ENCODE measurements around the gene ABCA7.
A peak's percentile ranks its signal among the peaks of the same experiment; 100 is the strongest.

The ABCA7 gene

DNA sequence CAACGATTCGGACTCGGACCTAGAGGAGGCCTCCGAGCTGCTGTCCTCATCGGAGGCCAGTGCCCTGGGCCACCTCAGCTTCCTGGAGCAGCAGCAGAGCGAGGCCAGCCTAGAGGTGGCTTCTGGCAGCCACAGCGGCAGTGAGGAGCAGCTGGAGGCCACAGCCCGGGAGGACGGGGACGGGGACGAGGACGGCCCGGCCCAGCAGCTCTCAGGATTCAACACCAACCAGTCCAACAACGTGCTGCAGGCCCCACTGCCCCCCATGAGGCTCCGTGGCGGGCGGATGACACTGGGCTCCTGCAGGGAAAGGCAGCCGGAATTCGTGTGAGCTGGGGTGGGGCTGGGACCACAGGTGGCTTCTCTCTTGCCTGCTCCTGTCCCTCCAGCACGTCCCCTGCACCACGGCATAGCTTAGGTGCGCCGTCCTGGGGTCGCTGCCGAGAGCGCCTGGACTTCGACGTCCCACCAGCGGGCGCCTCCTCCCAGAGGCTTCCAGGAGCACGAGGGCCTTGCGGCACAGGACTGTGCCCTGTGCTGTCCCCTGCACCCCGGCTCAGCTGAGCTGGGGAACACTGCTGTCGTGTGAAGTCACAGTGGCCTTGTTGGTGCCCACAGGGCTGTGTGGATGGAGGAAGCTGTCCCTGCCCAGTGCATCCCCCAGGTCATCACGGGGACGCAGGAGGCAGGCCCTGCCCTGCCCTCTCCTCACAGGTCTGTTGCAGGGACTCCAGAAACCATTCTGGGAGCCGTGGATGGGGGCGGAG is 46.0 kb downstream of the ABCA7 start:
- Histone ChIP-seq H3K4me2 (ENCODE audit: low read depth, low read length, poor library complexity, severe bottlenecking) (no peak overlapping the region), H3K79me2 (ENCODE audit: insufficient read depth, low read length) (no peaks in the 10 kb centered on the region), H3K9me2 (replicated peaks; ENCODE audit: insufficient read depth, low read length) (no peaks in the 10 kb centered on the region), H3K27ac (ENCODE audit: low read depth, low read length) (no peak overlapping the region), H3F3A (ENCODE audit: insufficient read depth) (peaks cover 28% of the 10 kb centered on the region), H3K36me3 (ENCODE audit: low read length) (no peaks in the 10 kb centered on the region), H2AFZ (ENCODE audit: low read depth, low read length, severe bottlenecking) (no peak overlapping the region), H3K9ac (ENCODE audit: low read length) (no peak overlapping the region), H3K9me3 (ENCODE audit: insufficient read depth, low read length) (no peaks in the 10 kb centered on the region), H4K20me1 (ENCODE audit: low read depth, low read length) (no peaks in the 10 kb centered on the region), H3K27me3 (ENCODE audit: low read length) (no peaks in the 10 kb centered on the region), H3K4me3 (ENCODE audit: insufficient read depth, low read length, poor library complexity, severe bottlenecking) (no peak overlapping the region)
- TF ChIP-seq CTCF (IDR thresholded peaks at IDR 0.05; ENCODE audit: insufficient read depth, low read length, poor library complexity, severe bottlenecking) (no peak), EZH2phosphoT487 (conservative IDR thresholded peaks at IDR 0.05; ENCODE audit: low read length) (no peak)

- no peaks in the 10 kb centered on the region for H3K9me3 ChIP-seq (ENCODE audit: insufficient read depth, low read length)
- H3K4me3 ChIP-seq (ENCODE audit: insufficient read depth, low read length, poor library complexity, severe bottlenecking), result no peak overlapping the region
- no peaks in the 10 kb centered on the region for H4K20me1 ChIP-seq (ENCODE audit: low read depth, low read length)
- H3K9ac ChIP-seq (ENCODE audit: low read length), result no peak overlapping the region
- TF ChIP-seq EZH2phosphoT487 (conservative IDR thresholded peaks at IDR 0.05; ENCODE audit: low read length) (no peak), CTCF (IDR thresholded peaks at IDR 0.05; ENCODE audit: insufficient read depth, low read length, poor library complexity, severe bottlenecking) (no peak)
- no peak overlapping the region for H2AFZ ChIP-seq (ENCODE audit: low read depth, low read length, severe bottlenecking)
- no peaks in the 10 kb centered on the region for H3K27me3 ChIP-seq (ENCODE audit: low read length)
- H3K9me2 ChIP-seq (replicated peaks; ENCODE audit: insufficient read depth, low read length), result no peaks in the 10 kb centered on the region
- no peaks in the 10 kb centered on the region for H3K79me2 ChIP-seq (ENCODE audit: insufficient read depth, low read length)
- peaks cover 28% of the 10 kb centered on the region for H3F3A ChIP-seq (ENCODE audit: insufficient read depth)
- no peaks in the 10 kb centered on the region for H3K36me3 ChIP-seq (ENCODE audit: low read length)
- no peak overlapping the region for H3K4me2 ChIP-seq (ENCODE audit: low read depth, low read length, poor library complexity, severe bottlenecking)
- H3K27ac ChIP-seq (ENCODE audit: low read depth, low read length), result no peak overlapping the region
Measured at GRCh38 chr19:1086613-1087012, 46.7 kb downstream of the ABCA7 start.

DNA sequence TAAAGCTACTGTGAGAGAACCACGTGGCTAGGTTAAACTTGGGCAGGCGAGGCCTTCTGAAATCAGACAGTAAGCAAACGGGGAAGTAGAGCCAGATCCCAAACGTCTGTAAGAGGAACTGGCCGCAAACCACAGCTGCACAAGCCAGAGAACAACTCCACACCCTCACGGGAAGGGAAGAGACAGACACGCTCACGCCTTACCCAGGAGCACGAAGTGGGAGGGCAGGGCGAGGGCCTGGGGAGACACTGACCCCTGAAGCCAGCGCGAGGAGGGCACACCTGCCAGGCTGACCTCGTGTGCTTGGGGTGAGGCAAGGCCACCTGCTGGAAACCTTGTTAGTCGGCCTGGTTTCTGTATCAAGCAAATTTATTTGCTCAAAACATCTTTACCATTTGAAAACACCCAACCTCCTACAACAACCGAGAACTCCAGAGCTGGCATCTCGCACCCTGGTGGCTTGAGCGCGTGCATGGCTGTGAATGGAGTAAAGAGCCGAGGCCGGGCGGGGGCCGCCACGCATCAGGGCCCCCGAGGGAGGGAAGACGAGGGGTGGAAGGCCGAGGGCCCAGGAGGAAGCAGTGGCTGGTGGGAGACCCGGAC is 48.0 kb downstream of the ABCA7 start:
- no peaks in the 10 kb centered on the region for H3K36me3 ChIP-seq (ENCODE audit: low read length)
- no peak for TF ChIP-seq EZH2phosphoT487 (conservative IDR thresholded peaks at IDR 0.05; ENCODE audit: low read length)
- TF ChIP-seq CTCF (IDR thresholded peaks at IDR 0.05; ENCODE audit: insufficient read depth, low read length, poor library complexity, severe bottlenecking), result no peak
- no peak overlapping the region for H3K4me3 ChIP-seq (ENCODE audit: insufficient read depth, low read length, poor library complexity, severe bottlenecking)
- H3K27ac ChIP-seq (ENCODE audit: low read depth, low read length), result peak overlapping the region; percentile 87
- no peaks in the 10 kb centered on the region for H3K27me3 ChIP-seq (ENCODE audit: low read length)
- H3K79me2 ChIP-seq (ENCODE audit: insufficient read depth, low read length), result peaks cover 1% of the 10 kb centered on the region
- no peak overlapping the region for H2AFZ ChIP-seq (ENCODE audit: low read depth, low read length, severe bottlenecking)
- no peaks in the 10 kb centered on the region for H4K20me1 ChIP-seq (ENCODE audit: low read depth, low read length)
- peak overlapping the region; percentile 34 for H3K9ac ChIP-seq (ENCODE audit: low read length)
- H3K4me2 ChIP-seq (ENCODE audit: low read depth, low read length, poor library complexity, severe bottlenecking), result peak overlapping the region; percentile 27
- no peaks in the 10 kb centered on the region for H3K9me3 ChIP-seq (ENCODE audit: insufficient read depth, low read length)
- no peaks in the 10 kb centered on the region for H3K9me2 ChIP-seq (replicated peaks; ENCODE audit: insufficient read depth, low read length)
- peaks cover 28% of the 10 kb centered on the region for H3F3A ChIP-seq (ENCODE audit: insufficient read depth)

All from SU-DHL-6 (cell line).